OCI-LY7 (cell line): ENCODE measurements around the gene BCL2L12.

Experiments
- EZH2phosphoT487 ChIP-seq: fragments of 200-600 bp; sonication (generic); IDR thresholded peaks from 2 replicates; pipeline ENCODE4 v1.6.1; 2018; ENCODE audit warnings: low read depth, borderline replicate concordance, mild to moderate bottlenecking, mixed run types, antibody characterized with exemption, low read length, moderate library complexity, mixed read lengths
- TF ChIP-seq, protein P1 (sequence below): fragments of 200-600 bp; sonication (generic); conservative IDR thresholded peaks from 2 replicates; pipeline ENCODE4 v1.5.1; 2014; ENCODE audit warnings: mild to moderate bottlenecking, antibody characterized with exemption, low read length, moderate library complexity, mixed read lengths

DNA sequence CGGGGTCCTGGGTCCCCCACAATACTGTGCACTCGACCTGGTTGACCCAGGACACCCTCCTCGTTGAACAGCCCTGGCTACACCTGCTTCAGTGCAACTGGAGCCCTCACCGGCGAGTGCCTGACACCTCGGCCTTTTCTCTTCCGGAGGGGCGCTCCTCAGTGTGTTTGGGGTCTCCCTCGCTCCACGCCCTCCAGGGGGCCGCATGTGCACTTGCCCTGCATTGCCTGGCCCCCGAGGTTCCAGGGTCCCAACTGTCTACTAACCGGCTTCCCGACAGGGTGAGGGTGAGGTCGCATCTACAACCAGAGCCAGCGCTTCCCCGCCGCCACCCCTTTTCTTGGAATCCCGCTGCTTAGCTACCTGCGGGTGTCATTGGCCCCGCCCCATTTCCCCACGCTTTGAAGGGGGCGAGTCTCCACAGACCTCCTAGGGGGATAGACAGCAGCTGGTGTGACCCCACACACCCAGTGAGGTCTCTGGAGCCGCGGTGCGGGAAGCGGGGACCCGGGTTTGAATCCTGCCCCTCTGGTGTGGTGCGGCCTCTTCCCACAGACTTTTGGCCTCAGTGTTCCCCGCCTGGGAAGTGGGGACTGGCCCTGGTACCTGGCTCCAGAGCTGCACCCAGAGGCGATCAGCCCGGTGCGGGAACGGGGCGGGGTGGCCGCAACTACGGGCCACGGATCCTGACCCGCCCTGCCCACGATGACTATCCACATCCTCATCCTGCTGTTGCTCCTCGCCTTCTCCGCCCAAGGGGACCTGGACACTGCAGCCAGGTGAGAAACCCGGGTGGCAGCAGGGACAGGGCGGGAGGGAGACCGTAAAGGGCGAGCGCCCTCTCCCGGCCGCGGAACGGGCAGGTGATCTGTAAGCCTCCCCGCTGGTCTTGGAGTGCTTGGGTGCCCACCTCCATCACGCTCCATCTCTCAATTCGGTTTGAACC is 23.7 kb downstream of the BCL2L12 start, which contains the start of gene ADM5:
- TF ChIP-seq, protein P1, sequence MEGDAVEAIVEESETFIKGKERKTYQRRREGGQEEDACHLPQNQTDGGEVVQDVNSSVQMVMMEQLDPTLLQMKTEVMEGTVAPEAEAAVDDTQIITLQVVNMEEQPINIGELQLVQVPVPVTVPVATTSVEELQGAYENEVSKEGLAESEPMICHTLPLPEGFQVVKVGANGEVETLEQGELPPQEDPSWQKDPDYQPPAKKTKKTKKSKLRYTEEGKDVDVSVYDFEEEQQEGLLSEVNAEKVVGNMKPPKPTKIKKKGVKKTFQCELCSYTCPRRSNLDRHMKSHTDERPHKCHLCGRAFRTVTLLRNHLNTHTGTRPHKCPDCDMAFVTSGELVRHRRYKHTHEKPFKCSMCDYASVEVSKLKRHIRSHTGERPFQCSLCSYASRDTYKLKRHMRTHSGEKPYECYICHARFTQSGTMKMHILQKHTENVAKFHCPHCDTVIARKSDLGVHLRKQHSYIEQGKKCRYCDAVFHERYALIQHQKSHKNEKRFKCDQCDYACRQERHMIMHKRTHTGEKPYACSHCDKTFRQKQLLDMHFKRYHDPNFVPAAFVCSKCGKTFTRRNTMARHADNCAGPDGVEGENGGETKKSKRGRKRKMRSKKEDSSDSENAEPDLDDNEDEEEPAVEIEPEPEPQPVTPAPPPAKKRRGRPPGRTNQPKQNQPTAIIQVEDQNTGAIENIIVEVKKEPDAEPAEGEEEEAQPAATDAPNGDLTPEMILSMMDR = no peak
- TF ChIP-seq EZH2phosphoT487 = no peak
